ENCODE results near the gene CDH13. TPM values are rescaled to one million over a fixed set of nuclear protein-coding genes. Genes with fewer than 3 reads are reported as not detected.

Gene CDH13
- total RNA-seq, 1 donor from 2014 or later: not detected

- H3K4me3 Mint-ChIP-seq: no peak overlapping the region
- H3K27ac Mint-ChIP-seq: no peak overlapping the region
- H3K9me3 Mint-ChIP-seq: no peaks in the 10 kb centered on the region
- peaks cover 2% of the 10 kb centered on the region for H3K27me3 Mint-ChIP-seq
- no peaks in the 10 kb centered on the region for H3K36me3 Mint-ChIP-seq (ENCODE audit: low read depth)
- H3K4me1 Mint-ChIP-seq: peaks cover 5% of the 10 kb centered on the region
- intact Hi-C loops (cut with micrococcal nuclease): loop anchor here (2.0 to 5.0 kb wide), 3 partner anchors 56 to 241 kb away; partner anchors contain the start of gene OSGIN1
- DNase-seq: peak; percentile 95
These were observed 1199.6 kb downstream of the CDH13 start for GRCh38 chr16:83826146-83826913.

GRCh38 chr16:83830091-83830768, 1203.5 kb downstream of the CDH13 start:
- Mint-ChIP-seq H3K4me1 (peaks cover 6% of the 10 kb centered on the region), H3K36me3 (ENCODE audit: low read depth) (no peaks in the 10 kb centered on the region), H3K27ac (no peak overlapping the region), H3K9me3 (no peaks in the 10 kb centered on the region), H3K27me3 (peaks cover 6% of the 10 kb centered on the region), H3K4me3 (no peak overlapping the region)
- no peak for DNase-seq
- intact Hi-C loops (cut with micrococcal nuclease): no loop called here

- Mint-ChIP-seq H3K27me3 (peaks cover 6% of the 10 kb centered on the region), H3K36me3 (ENCODE audit: low read depth) (no peaks in the 10 kb centered on the region)
- intact Hi-C loops (cut with micrococcal nuclease): no loop called here
These were observed 1204.1 kb downstream of the CDH13 start for GRCh38 chr16:83830769-83831455.

GRCh38 chr16:83831456-83831987, 1204.8 kb downstream of the CDH13 start:
- no peak overlapping the region for H3K4me3 Mint-ChIP-seq
- no peaks in the 10 kb centered on the region for H3K36me3 Mint-ChIP-seq (ENCODE audit: low read depth)
- intact Hi-C loops (cut with micrococcal nuclease): no loop called here
- no peaks in the 10 kb centered on the region for H3K9me3 Mint-ChIP-seq
- DNase-seq: no peak
- no peak overlapping the region for H3K27ac Mint-ChIP-seq
- H3K4me1 Mint-ChIP-seq: peaks cover 14% of the 10 kb centered on the region
- H3K27me3 Mint-ChIP-seq: peaks cover 7% of the 10 kb centered on the region

More at GRCh38 chr16:83830769-83831455, 1204.1 kb downstream of the CDH13 start:
- Mint-ChIP-seq H3K27ac (no peak overlapping the region), H3K9me3 (no peaks in the 10 kb centered on the region), H3K4me1 (peaks cover 11% of the 10 kb centered on the region), H3K4me3 (no peak overlapping the region)
- no peak for DNase-seq

GRCh38 chr16:83833921-83834320, 1207.2 kb downstream of the CDH13 start:
- H3K27me3 Mint-ChIP-seq: peaks cover 27% of the 10 kb centered on the region
- intact Hi-C loops (cut with micrococcal nuclease): no loop called here
- peaks cover 6% of the 10 kb centered on the region for H3K9me3 Mint-ChIP-seq

GRCh38 chr16:83835586-83836566, 1209.1 kb downstream of the CDH13 start:
- peaks cover 6% of the 10 kb centered on the region for H3K9me3 Mint-ChIP-seq
- DNase-seq: peak; percentile 71
- peaks cover 38% of the 10 kb centered on the region for H3K27me3 Mint-ChIP-seq
- peak overlapping the region; percentile 59 for H3K27ac Mint-ChIP-seq
- peaks cover 14% of the 10 kb centered on the region for H3K4me1 Mint-ChIP-seq
- no peak overlapping the region for H3K4me3 Mint-ChIP-seq
- intact Hi-C loops (cut with micrococcal nuclease): loop anchor here (2.0 kb wide), 1 partner anchor 63 kb away; the partner anchor contains the start of gene MLYCD
- no peaks in the 10 kb centered on the region for H3K36me3 Mint-ChIP-seq (ENCODE audit: low read depth)

More at GRCh38 chr16:83833921-83834320, 1207.2 kb downstream of the CDH13 start:
- DNase-seq: no peak
- H3K36me3 Mint-ChIP-seq (ENCODE audit: low read depth): no peaks in the 10 kb centered on the region
- H3K4me1 Mint-ChIP-seq: peaks cover 14% of the 10 kb centered on the region
- no peak overlapping the region for H3K4me3 Mint-ChIP-seq
- no peak overlapping the region for H3K27ac Mint-ChIP-seq

GRCh38 chr16:83837566-83837965, 1210.8 kb downstream of the CDH13 start:
- intact Hi-C loops (cut with micrococcal nuclease): loop anchor here (2.0 kb wide), 1 partner anchor 61 kb away; the partner anchor contains the start of gene MLYCD
- no peak overlapping the region for H3K4me3 Mint-ChIP-seq
- DNase-seq: no peak

GRCh38 chr16:83838151-83838550, 1211.4 kb downstream of the CDH13 start:
- no peak overlapping the region for H3K4me3 Mint-ChIP-seq
- no peak overlapping the region for H3K27ac Mint-ChIP-seq
- intact Hi-C loops (cut with micrococcal nuclease): no loop called here
- peaks cover 6% of the 10 kb centered on the region for H3K9me3 Mint-ChIP-seq
- no peak for DNase-seq
- peaks cover 37% of the 10 kb centered on the region for H3K27me3 Mint-ChIP-seq
- H3K4me1 Mint-ChIP-seq: peaks cover 14% of the 10 kb centered on the region
- no peaks in the 10 kb centered on the region for H3K36me3 Mint-ChIP-seq (ENCODE audit: low read depth)

More at GRCh38 chr16:83837566-83837965, 1210.8 kb downstream of the CDH13 start:
- Mint-ChIP-seq H3K36me3 (ENCODE audit: low read depth) (no peaks in the 10 kb centered on the region), H3K27ac (no peak overlapping the region), H3K4me1 (peaks cover 14% of the 10 kb centered on the region), H3K9me3 (peaks cover 6% of the 10 kb centered on the region), H3K27me3 (peaks cover 37% of the 10 kb centered on the region)

- Mint-ChIP-seq H3K27ac (no peak overlapping the region), H3K36me3 (ENCODE audit: low read depth) (no peaks in the 10 kb centered on the region), H3K27me3 (peaks cover 37% of the 10 kb centered on the region), H3K9me3 (peaks cover 6% of the 10 kb centered on the region), H3K4me1 (peaks cover 14% of the 10 kb centered on the region), H3K4me3 (no peak overlapping the region)
- DNase-seq: no peak
- intact Hi-C loops (cut with micrococcal nuclease): no loop called here
These were observed 1212.8 kb downstream of the CDH13 start for GRCh38 chr16:83839561-83839960.

- DNase-seq: no peak
- H3K4me1 Mint-ChIP-seq: peaks cover 14% of the 10 kb centered on the region
- intact Hi-C loops (cut with micrococcal nuclease): no loop called here
- H3K36me3 Mint-ChIP-seq (ENCODE audit: low read depth): no peaks in the 10 kb centered on the region
- H3K27ac Mint-ChIP-seq: no peak overlapping the region
- H3K4me3 Mint-ChIP-seq: no peak overlapping the region
- peaks cover 6% of the 10 kb centered on the region for H3K9me3 Mint-ChIP-seq
- peaks cover 34% of the 10 kb centered on the region for H3K27me3 Mint-ChIP-seq
These were observed 1213.4 kb downstream of the CDH13 start for GRCh38 chr16:83840060-83840617.

GRCh38 chr16:83842291-83842690, 1215.5 kb downstream of the CDH13 start:
- H3K27me3 Mint-ChIP-seq: peaks cover 28% of the 10 kb centered on the region
- H3K4me3 Mint-ChIP-seq: no peak overlapping the region
- intact Hi-C loops (cut with micrococcal nuclease): no loop called here
- no peak for DNase-seq
- H3K27ac Mint-ChIP-seq: no peak overlapping the region
- peaks cover 6% of the 10 kb centered on the region for H3K9me3 Mint-ChIP-seq
- no peaks in the 10 kb centered on the region for H3K36me3 Mint-ChIP-seq (ENCODE audit: low read depth)
- H3K4me1 Mint-ChIP-seq: no peaks in the 10 kb centered on the region

GRCh38 chr16:83842756-83843507, 1216.2 kb downstream of the CDH13 start:
- intact Hi-C loops (cut with micrococcal nuclease): no loop called here
- no peak overlapping the region for H3K4me3 Mint-ChIP-seq
- peaks cover 21% of the 10 kb centered on the region for H3K27me3 Mint-ChIP-seq
- no peak overlapping the region for H3K27ac Mint-ChIP-seq
- H3K9me3 Mint-ChIP-seq: peaks cover 1% of the 10 kb centered on the region
- no peaks in the 10 kb centered on the region for H3K4me1 Mint-ChIP-seq
- H3K36me3 Mint-ChIP-seq (ENCODE audit: low read depth): no peaks in the 10 kb centered on the region
- no peak for DNase-seq
